ENCODE results near the gene PEX14.

DNA sequence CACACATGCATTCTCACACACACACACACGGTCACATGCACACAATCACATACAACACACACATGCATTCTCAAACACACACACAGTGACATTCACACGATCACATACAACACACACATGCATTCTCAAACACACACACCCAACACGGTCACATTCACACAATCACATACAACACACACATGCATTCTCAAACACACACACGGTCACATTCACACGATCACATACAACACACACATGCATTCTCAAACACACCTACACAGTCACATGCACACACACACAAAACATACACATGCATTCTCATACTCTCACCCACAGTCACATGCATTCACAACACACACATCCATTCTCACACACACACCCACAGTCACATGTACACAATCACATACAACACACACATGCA, 186.7 kb downstream of the PEX14 start:
- no peak for TF ChIP-seq EZH2phosphoT487 (IDR thresholded peaks at IDR 0.05; ENCODE audit: borderline replicate concordance)
- no peak for TF ChIP-seq POLR2AphosphoS5 (IDR thresholded peaks at IDR 0.05; ENCODE audit: low read depth, low read length)
- TF ChIP-seq, protein P1, sequence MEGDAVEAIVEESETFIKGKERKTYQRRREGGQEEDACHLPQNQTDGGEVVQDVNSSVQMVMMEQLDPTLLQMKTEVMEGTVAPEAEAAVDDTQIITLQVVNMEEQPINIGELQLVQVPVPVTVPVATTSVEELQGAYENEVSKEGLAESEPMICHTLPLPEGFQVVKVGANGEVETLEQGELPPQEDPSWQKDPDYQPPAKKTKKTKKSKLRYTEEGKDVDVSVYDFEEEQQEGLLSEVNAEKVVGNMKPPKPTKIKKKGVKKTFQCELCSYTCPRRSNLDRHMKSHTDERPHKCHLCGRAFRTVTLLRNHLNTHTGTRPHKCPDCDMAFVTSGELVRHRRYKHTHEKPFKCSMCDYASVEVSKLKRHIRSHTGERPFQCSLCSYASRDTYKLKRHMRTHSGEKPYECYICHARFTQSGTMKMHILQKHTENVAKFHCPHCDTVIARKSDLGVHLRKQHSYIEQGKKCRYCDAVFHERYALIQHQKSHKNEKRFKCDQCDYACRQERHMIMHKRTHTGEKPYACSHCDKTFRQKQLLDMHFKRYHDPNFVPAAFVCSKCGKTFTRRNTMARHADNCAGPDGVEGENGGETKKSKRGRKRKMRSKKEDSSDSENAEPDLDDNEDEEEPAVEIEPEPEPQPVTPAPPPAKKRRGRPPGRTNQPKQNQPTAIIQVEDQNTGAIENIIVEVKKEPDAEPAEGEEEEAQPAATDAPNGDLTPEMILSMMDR (IDR thresholded peaks at IDR 0.05 in 2 of 3, conservative IDR thresholded peaks at IDR 0.05 in 1 of 3; ENCODE audit: borderline replicate concordance in 1 of 3, insufficient read depth in 1 of 3, low read depth in 2 of 3, low read length in 2 of 3): no peak
- no peak for TF ChIP-seq CEBPB (IDR thresholded peaks at IDR 0.05; ENCODE audit: low read depth)
- TF ChIP-seq FOSL1 (IDR thresholded peaks at IDR 0.05; ENCODE audit: low read depth): no peak
- TF ChIP-seq, protein P2, sequence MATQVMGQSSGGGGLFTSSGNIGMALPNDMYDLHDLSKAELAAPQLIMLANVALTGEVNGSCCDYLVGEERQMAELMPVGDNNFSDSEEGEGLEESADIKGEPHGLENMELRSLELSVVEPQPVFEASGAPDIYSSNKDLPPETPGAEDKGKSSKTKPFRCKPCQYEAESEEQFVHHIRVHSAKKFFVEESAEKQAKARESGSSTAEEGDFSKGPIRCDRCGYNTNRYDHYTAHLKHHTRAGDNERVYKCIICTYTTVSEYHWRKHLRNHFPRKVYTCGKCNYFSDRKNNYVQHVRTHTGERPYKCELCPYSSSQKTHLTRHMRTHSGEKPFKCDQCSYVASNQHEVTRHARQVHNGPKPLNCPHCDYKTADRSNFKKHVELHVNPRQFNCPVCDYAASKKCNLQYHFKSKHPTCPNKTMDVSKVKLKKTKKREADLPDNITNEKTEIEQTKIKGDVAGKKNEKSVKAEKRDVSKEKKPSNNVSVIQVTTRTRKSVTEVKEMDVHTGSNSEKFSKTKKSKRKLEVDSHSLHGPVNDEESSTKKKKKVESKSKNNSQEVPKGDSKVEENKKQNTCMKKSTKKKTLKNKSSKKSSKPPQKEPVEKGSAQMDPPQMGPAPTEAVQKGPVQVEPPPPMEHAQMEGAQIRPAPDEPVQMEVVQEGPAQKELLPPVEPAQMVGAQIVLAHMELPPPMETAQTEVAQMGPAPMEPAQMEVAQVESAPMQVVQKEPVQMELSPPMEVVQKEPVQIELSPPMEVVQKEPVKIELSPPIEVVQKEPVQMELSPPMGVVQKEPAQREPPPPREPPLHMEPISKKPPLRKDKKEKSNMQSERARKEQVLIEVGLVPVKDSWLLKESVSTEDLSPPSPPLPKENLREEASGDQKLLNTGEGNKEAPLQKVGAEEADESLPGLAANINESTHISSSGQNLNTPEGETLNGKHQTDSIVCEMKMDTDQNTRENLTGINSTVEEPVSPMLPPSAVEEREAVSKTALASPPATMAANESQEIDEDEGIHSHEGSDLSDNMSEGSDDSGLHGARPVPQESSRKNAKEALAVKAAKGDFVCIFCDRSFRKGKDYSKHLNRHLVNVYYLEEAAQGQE (IDR thresholded peaks at IDR 0.05; ENCODE audit: low read depth): no peak
- no peak for TF ChIP-seq SIN3A (IDR thresholded peaks at IDR 0.05; ENCODE audit: low read depth)
- TF ChIP-seq ZFX (IDR thresholded peaks at IDR 0.05): no peak
- no peak for TF ChIP-seq POLR2A (IDR thresholded peaks at IDR 0.05; ENCODE audit: borderline replicate concordance, extremely low read depth, insufficient read depth, insufficient read length)
